GM21723 (cell line): ENCODE results near the gene UVSSA.
"Not testable (repeated sequence)": the region's sequence is repeated elsewhere in the genome, so short reads cannot be mapped to it uniquely, and the experiment has no call there.

ENCODE experiments used
- ATAC-seq: cut with Tn5 transposase; IDR thresholded peaks from one replicate; pipeline ENCODE4 v1.9.1; 2021; ENCODE audit warnings: mild to moderate bottlenecking, moderate library complexity; ENCODE audit not compliant: unreplicated experiment

UVSSA gene

DNA sequence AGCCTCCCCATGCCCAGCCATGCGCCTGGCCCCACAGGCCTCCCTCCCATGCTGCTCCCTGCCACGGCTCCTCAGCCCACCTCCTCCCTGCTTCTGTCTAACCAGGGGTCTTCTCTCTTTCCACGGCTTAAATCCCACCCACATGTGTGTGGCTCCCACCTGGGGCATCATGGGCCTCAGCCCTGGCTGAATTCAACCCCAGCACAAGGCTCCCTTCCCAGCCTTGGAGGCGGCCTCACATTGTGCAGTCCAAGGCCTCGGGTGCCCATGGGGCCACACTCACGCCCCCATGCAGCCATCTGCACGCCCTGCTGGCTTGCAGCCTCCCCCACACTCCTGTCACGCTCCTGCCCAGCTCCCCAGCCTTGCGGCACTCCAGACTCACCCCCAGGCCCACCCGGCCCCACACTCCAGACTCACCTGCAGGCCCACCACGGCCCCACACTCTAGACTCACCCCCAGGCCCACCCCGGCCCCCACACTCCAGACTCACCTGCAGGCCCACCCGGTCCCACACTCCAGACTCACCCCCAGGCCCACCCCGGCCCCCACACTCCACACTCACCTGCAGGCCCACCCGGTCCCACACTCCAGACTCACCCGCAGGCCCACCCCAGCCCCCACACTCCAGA, 30.4 kb upstream of the UVSSA start:
- no peak for ATAC-seq

- no peak for ATAC-seq
These were observed 29.6 kb upstream of the UVSSA start for GRCh38 chr4:1317177-1318045.

DNA sequence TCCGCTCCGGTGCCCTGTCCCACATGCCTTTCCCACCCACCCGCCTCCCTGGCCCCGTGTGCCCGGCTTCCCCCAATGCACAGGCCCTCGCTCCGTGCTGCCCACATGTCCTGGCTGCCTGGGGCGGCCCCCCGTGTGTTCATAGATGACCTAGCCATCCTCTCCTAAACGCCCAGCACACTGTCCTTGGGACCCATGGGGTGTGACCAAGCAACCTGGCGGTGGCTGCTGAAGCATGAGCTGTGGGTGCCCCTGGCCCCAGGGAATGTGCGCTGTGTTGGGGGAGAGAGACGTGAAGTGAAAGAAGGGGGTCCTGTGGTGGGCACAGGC, 29.0 kb upstream of the UVSSA start:
- ATAC-seq = no peak

- no peak for ATAC-seq
These were observed 28.4 kb upstream of the UVSSA start for GRCh38 chr4:1318488-1319213.

GRCh38 chr4:1321486-1321885, 25.5 kb upstream of the UVSSA start:
- no peak for ATAC-seq

GRCh38 chr4:1321946-1322650, 24.9 kb upstream of the UVSSA start:
- ATAC-seq = no peak

GRCh38 chr4:1323280-1323634, 23.8 kb upstream of the UVSSA start:
- ATAC-seq = no peak

DNA sequence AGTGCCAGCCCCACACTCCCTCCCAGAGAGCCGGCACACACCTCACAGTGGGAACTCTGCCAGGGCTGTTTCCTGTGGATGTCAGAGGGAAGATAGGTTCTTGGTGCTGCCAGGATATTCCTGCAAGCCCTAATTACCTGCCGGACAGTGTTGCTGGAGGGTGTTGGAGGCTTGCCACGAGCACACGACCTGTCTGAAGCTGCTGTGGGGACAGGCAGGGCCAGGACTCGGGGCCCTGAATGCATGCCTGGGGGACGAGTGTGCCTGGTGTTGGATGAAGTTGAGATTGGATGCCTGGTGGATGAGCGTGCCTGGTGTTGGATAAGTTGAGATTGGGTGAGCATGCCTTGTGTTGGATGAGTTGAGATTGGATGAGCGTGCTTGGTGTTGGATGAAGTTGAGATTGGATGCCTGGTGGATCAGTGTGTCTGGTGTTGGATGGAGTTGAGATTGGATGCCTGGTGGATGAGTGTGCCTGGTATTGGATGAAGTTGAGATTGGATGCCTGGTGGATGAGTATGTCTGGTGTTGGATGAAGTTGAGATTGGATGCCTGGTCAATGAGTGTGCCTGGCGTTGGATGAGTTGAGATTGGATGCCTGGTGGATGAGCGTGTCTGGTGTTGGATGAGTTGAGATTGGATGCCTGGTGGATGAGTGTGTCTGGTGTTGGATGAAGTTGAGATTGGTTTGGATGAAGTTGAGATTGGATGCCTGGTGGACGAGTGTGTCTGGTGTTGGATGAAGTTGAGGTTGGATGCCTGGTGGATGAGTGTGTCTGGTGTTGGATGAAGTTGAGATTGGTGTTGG, 23.2 kb upstream of the UVSSA start:
- ATAC-seq = no peak

- not testable (repeated sequence) for ATAC-seq
These were observed 22.4 kb upstream of the UVSSA start for GRCh38 chr4:1324443-1325175.

DNA sequence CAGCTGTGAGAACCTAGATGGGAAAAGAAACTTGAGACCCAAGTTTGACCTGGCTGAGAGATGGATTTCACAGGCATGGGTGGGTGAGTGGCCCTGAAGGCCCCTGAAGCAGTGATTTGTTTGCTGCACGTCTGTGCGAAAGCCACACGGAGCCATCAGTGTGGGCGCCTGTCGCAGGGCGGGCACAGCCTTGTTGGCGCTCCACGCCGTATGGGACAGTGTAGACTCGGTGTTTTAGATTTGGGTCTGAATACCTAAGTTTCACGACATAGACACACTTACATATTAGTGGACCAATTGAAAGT, 21.9 kb upstream of the UVSSA start:
- no peak for ATAC-seq

GRCh38 chr4:1325681-1326635, 21.1 kb upstream of the UVSSA start:
- no peak for ATAC-seq

DNA sequence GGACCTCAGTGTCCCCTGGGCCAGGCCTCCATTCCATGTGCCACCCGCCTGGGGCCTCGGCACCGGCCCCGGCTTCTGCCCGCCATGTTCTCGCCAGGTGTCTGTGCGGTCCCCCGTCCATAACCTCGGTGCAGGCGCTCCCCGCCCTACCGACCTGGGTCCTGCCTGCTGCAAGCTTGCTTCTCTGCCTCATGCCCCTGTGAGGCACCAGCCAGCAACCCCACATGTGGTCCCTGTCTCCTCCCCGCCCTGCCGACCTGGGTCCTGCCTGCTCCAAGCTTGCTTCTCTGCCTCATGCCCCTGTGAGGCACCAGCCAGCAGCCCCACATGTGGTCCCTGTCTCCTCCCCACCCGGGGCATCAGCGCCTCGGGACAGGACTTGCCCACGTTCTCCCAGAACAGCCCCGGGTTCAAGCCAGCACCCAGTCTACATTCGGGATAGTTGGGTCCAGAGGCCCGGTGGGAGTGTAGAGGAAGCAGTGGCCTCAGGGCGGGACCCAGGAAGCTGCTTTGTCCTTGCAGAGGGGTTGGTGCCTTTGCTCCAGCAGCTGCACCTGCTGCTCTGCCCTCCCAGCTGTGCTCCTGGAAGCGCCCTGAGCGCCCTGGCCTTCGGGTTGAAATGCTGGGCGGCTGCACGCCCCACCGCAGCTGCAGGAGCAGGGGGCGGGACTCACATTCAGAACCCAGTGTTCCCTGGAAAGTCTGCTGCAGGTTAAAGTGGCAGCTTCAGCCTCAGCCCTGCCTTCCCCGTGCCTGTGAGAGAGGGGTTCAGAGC, 20.1 kb upstream of the UVSSA start:
- ATAC-seq = no peak

DNA sequence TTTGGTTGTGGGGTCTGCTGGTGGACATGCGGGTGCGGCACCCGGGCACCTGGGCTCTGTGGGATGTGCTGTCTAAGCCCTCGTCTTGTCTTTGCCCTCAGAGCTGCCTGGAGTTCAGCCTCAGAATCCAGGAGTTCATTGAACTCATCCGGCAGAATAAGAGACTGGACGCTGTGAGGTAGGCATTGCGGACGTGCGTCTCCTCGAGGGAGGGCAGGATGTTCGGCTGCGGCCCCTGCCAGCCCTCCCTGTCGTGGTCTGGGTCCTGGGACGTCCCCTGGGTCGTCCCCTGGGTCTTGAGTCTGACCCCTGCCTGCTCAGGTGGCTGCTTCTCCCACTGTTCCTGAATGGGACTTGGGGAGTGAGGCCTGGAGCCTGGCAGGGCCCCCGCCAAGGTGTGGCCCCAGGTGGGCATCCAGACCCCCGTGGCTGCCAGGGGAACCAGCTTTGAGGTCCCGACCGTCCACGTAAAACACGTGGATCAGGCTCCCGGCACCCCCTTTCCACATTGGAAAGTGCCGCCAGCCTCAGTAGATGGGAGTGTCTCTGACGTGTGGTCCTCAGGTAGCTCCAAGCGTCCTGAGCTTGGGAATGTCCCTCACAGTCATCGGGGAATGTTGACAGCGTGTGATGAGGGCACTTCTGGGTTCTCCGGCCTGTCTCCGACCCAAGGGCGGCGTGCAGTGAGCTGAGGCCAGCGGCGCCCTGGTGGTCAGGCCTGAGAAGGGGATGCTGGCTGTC, 19.3 kb upstream of the UVSSA start:
- no peak for ATAC-seq

DNA sequence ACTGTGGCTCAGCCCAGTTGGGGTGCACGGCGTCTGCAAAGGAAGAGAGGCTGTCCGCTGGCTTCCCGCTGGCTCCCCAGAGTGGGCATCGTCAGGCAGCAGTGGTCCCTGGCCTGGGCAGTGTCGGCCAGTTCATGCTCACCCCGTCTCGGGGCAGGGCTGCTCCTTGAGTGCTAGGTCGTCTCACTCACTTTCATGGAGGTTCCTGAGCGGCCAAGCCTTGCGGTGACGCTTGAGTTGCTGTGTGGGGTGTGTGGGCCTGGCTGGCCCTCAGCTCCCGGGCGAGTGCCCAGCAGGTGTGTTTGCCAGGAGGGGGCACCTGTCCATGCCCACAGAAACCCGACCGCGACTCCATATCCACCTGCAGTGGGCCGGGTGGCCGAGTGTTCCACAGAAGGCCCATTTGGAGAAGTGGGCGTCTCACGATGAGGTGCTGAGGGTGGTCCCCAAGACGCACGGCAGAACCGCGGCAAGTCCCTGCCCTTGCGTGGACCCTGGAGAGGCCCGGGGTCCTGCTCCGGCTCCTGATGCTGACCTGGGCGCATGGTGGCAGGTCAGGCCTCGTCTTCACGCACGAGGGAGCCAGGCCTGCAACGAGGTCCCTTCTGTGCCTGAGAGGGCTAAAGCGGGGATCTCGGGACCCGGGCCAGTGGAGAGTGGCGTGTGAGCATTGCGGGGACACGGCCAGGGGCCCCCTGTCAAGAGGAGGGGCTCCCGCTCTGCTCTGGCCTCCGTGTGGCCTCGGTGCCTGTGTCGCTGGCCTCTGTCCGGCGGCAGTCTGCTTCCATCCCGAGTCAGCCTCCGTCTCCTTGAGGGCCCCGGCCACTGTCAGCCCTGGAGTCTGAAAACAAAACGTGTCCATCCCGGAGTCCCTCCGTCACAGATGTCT, 18.5 kb upstream of the UVSSA start:
- ATAC-seq = no peak

DNA sequence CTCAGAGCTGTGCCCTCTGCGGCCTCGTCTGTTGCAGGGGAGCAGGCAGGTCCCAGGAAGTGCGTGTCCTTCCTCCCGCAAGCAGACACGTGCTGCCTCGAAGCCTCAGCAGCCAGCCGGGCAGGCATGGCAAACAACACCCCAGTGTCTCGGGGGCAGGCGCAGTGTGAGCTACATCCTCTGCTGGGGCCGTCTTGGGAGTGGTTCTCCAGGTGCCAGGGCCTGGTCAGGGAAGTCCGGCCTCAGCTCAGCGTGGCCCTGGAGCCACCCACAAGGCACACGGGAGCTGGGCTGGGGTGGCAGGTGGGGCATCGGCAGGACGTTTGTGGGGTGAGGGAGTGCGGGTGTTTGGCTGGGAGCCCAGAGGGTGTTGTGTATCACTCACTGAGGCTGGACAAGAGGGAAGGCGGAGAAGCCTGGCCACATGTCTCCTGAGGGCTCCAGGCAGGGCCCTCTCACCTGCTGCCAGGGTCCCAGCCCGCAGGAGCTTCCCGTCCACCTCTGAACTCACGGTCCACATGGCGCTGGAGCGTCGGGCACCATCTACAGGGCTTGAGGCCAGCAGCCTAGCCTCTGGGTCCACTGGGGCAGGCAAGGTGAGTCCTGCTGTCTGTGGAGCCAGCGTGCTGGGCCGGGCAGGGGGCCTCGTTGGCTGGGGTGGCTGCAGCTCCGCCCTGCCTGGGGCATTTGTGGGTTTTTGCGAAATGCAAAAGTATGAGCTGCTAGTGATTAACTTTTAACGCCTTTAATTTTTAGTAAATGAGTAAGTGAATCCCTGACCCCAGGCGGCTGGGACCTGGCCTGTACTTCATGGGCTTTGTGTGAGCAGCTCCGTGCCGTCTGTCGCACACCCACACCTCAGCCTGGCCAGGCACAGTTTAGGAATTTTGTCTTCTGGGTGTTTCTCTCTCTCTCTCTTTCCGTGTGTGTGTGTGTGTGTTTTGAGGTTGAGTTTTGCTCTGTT, 17.3 kb upstream of the UVSSA start:
- no peak for ATAC-seq
